GM21423 (cell line): Measurements from ENCODE around the gene TFAP2D.

Source experiments
- ATAC-seq: cut with Tn5 transposase; IDR thresholded peaks from one replicate; pipeline ENCODE4 v1.9.1; 2021; ENCODE audit warnings: mild to moderate bottlenecking, moderate library complexity; ENCODE audit not compliant: unreplicated experiment

The TFAP2D gene

DNA sequence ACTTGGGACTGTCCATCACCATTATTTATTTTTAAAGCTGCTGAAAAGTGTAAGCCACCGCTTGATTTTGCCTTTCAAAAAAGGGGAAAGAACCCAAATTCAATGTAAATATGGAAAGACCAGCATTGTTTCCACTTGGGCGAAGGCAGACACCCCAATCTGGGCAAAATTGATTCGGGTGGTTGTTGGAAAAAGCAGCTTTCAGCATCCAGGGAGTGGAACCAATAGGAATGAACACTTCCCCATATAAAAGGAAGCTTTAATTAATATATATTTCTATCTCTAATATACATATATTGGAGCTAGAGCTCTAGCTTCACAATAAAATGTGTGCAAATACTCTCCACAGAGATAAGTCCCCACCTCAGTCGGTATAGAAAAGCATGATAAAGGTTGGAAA, at the start of gene TFAP2D:
Gene TFAP2D, plus strand, starts transcription at position 301 of the 400 bp plus-strand sequence. CDS start 530 bp downstream, outside the sequence.
- ATAC-seq: no peak

DNA sequence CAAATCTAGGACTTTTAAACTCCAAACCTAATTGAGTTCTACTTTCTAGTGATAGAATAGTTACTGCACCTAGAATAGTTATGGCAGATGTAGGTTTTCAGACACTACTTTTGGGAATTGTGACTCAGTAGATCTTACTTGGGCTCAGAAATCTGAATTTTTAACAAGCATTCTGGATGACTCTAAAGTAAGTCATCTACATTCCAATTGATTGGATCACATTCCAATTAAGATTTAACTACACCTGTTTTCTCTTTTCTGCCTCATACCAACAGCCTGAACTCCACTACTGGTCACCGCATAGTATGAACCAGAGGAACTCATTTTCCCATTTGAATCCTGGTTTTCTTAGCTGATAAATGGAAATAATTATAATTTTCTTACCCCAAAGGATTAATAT, 49.5 kb upstream of the TFAP2D start:
- no peak for ATAC-seq

DNA sequence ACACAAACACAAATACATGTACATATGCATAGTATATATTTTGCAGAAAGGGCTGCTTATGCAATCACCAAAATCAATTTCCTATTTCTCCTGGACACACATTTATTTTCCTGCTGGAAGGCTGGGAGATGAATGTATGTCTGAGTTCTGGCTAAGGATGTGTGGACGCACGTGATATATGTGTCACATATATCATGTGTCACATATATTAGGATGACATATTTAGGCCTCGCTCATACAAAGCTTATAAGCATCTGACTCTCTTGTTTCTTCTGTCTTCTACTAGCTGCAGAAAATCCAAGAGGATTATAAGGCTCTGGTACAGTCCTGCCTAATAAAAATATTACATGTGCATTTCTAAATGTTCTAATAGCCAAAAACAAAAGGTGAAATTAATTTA, 47.2 kb upstream of the TFAP2D start:
- no peak for ATAC-seq

DNA sequence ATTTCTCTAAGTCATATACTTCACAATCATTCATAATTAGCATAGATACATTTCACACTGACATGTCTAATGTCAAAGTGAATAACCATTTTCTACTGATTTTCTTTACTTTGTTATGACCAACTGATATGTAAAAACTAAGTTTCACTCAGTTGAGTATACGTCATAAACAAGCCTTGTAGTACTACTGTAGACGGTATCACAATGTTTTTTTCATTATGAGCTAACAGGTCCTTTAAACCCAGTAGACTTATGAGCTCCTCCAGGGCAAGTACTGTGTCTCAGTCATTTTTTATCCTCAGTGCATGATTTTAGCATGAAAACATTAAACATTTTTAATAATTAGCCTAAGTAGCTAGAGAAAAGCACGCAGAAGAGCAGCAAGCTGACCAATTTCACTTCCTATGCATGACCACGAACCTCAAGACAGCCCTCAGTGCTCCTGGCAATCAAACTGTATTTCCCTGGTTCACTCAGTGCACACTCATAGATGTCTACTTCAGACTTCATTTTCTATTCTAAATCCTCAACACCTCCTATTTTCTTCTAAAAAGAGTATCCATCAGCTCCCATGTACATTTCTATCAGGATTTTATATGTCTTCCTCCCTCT, 32.0 kb upstream of the TFAP2D start:
- peak; percentile 97 for ATAC-seq

DNA sequence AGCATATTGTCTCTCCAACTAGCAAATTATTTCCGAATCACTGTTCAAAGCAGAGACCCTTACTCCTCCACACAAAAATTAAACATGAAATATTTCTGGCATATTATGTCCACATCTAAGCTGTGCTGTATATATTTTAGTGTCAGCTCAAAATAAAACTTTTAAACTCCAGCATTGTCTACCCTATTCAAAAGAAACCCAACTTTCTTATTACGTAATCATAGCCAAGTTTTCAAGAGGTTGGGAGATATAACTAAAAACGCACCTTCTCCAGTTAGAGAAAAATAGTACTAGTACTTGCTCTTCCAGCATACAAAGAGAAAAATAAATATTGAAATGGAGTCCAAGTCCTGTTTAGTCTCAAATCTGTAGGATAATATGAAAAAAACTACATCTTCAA, 24.1 kb upstream of the TFAP2D start:
- ATAC-seq: no peak

DNA sequence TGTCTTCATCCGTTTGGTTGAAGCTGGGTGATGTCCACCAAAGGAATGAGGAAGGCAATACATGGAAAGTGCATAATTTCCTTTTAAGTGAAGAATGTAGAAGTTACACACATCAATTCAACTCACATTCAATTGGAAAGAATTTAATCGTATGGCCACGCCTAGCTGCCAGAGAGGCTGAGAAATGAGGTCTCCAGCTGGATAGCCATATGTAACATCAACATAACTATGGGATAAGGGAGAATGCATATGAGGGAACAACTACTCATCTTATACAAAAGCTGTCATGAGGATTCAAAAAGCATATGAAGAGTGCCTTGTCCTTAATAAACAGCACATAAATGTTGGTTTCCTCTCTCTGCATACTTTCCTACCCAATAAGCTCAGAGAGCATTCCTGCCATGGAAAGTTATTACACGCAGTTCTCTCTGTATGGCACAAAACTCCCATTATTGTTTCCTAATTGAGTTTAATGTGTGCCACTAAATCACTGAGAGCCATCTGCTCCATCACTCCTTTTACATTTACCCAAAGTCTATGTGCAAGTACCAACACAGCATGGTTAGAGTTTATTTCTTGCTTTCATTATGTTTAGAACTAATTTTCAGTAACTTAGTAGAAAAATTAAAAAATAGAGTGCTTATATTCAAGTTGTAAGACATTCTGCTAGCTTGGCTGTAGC, 21.4 kb upstream of the TFAP2D start:
- no peak for ATAC-seq

DNA sequence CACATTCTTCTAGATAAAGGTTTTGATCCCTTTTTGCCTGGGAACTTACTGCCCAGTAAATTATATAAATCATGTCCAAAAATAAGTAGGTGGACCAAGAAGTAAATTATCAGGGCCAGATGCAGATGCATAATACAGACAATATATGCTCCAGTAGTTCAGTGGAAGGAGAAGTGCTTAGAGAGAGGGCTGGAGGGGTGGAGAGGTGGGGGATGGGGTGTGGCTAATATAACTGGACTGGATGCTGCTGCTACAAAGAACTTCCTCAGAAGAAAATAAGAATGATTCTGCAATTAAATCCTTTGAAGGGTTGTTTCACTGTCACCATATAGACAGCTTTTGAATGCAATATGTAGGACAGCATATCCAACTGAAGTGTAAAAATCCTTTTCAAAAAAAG, 14.8 kb upstream of the TFAP2D start:
- ATAC-seq: no peak

DNA sequence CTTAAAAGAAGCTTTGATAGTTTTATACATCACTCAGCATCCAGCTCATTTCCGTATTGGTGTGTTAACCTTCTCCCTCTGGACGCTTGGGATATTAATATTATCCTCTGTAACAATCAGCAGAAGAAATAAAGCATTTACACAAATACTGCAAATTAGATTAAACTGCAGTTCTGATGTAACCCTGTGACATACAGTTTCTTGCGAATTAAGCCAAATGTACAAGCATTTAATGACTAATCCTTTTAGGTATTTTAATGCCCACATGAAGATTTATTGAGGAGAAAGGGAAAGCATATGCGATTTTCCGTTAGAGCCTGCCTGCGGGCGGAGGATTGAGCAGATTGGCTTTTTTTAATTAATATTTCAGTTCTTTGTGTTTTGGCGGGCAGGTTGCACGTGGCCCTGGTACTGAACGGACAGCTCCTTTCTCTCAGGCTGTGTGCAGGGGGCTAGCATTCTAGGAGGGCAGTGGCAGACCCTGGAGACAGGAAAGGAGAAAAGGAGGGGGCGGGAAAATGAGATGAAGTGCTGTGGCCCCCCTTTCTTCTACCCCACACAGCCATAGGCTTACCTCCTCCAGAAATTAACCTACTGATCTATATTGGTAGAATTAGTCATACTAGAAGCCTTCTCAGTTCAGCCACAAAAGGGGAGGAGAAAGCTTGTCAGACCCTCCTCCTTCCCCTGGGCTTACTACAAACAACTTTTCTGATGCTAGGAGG, 14.1 kb upstream of the TFAP2D start:
- ATAC-seq: no peak

DNA sequence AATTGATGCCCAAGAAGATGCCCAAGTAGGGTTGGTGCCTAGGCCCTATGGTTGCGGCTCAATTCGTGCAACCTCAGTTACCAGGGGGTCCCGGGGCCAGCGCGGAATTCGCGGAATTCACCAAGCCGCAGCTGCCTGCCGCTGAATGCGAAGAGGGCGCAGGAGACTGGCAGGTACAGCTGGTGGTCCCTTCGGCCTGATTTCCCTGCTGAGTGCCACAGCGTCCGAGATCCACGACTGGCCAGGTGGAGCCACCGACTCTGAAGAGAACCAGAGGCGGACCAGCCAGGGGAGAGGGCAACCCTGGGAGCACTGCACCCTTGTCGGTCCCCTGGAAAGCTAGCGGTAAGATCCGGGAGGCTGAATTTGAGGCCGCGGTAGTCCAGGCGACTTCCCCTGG, 6.8 kb upstream of the TFAP2D start:
- ATAC-seq: no peak

DNA sequence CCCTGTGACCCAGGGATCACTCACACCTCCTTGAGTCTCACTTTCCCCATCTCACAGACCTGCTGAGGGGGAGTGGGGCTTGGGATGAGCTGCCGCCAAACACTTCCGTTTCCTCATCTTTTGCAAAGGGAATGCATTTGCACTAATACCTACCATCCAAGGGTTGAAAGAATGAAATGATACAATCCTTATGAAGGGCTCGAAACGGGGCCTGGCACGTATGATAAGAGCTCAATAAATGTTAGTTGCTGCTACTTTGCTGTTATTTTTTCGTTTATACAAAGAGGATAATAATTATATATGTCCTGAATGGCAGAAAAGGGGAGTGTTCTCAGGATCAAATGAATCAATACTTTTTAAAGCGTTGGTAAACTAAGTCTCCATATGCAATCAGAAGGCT, 6.1 kb upstream of the TFAP2D start:
- no peak for ATAC-seq

DNA sequence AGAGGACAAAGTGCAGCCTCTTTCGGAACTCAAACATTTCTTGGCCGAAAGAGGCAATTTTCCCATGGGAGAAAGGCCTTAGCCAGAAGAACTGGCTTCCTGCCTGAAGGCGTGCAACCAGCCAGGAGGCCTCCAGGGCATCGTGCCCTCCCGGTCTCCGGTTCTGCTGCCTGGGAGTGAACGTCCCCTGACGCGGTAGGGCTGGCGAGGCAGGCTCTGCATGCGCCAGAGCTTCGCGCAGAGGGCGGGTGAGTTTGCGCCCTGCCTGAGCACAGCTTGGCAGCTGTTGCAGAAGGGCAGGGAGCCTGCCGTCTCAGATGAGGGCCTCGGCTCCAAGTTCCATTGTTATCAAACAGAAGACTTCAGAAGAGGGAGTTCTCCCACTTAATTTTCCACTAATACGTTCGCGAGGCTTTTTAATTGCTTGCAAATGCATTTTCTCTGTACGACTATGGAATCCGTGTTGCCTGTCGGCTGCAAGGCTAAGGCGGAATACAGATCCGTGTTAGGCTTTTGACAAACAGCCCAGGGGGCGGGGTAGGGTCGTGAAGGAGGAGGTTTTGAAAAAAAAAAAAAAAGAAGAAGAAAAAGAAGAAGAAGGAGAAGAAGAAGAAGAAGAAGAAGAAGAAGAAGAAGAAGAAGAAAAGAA, 5.5 kb upstream of the TFAP2D start:
- ATAC-seq: no peak

DNA sequence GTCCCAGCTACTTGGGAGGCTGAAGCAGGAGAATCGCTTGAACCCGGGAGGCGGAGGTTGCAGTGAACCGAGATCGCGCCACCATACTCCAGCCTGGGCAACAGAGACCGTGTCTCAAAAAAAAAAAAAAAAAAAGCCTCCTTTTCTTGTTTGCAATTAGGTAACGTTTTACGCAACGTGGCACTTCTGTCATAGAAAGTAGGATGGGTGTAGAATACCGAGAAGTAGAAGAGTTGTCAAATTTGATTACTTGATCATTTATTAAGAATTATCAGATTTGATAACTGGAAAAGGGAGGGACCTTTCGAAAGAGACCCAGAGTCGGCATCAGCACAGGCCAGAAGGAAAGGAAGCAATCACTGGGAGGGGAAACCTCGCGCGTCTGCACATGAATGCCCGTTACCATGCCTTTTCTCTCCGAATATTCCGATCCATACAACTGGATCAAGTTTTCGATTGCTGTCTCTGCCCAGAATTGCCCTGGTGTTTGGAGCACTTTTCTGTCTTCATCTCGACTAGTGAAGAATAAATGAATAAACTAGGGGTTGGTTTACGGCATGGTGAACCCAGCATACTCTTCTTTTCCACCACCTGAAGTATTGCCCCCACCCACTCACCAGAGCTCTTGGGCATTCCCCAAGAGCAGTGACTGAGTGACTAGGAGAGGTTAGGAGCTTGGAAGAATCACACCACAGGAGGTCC, 4.5 kb upstream of the TFAP2D start:
- no peak for ATAC-seq

DNA sequence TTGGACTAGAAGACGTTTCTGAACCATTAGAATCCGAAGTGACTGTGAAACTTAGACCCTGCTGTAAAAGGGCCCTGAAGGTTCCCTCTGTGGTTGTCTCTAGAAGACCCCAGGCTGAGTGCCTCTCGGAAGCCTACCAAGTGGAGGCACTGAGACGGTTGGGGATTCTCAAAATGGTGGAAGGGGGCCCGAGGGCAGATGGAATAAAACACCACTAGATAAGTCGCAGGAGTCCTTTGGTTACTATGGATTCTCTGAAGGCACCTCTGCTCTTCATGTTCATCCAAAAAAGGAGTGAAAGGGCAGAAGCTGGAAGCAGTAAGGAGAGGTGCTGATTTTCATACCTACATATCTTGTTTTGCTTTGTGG, 4.0 kb upstream of the TFAP2D start:
- ATAC-seq: no peak

DNA sequence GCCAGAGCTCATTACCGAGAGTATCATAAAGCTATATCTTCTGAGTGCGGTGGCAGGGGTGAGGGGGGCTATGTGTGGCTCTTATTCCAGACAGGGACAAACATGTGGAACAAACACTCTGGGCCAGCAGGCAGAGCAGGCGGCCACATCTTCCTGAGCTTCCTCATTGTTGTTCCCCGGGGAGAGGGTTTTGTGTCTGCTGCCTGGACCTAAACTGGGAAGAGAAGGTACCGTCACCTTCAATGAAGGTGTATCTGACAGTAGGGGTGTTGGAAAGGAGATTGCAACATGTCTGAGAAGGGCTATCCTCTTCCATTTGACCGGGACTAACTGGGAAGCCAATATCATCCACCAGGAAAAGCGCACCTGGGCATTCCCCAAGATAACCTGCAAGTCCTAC, 1.6 kb upstream of the TFAP2D start:
- ATAC-seq: no peak

DNA sequence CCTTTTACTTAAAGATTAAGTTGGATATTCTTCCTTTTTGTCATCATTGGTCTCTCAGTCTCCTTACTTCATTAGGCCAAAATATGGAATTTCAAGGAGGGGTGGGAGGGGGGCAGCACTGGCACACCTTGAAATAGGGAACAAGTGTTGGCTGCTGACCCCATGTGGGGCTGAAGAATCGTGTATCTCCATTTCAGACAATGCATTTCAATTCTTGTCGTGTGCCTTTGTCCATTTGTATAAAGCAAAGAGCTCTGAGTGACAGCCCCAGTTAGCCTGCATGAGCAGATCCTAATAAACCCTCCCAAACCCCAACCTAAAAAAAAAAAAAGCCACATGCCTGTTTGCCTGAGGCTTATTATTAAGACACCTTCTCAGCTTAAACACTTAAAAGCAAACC, 1.0 kb upstream of the TFAP2D start:
- ATAC-seq: no peak

DNA sequence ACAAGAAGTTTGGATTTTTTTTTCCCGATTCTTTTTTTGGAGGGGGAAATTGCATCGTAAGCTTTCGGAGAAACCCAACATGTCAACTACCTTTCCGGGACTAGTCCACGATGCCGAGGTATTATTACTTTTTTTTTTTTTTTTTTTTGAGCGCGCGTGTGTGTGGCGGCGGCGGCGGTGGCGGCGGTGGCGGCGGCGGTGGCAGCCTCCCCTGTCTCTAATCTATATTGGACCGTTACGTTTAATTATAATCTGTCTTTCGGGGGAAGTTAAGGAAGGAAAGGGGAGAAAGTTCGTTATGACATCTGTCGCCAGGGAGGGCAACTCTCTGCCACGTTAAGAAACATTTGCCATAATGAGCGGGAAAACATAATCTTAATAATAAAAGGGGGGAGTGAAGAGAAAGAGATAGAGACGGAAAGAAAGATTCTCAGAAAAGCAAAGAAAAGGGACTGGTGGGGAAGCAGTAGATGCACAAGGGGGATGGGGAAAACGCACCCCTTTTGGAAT, 706 bp downstream of the TFAP2D start:
- ATAC-seq: no peak

DNA sequence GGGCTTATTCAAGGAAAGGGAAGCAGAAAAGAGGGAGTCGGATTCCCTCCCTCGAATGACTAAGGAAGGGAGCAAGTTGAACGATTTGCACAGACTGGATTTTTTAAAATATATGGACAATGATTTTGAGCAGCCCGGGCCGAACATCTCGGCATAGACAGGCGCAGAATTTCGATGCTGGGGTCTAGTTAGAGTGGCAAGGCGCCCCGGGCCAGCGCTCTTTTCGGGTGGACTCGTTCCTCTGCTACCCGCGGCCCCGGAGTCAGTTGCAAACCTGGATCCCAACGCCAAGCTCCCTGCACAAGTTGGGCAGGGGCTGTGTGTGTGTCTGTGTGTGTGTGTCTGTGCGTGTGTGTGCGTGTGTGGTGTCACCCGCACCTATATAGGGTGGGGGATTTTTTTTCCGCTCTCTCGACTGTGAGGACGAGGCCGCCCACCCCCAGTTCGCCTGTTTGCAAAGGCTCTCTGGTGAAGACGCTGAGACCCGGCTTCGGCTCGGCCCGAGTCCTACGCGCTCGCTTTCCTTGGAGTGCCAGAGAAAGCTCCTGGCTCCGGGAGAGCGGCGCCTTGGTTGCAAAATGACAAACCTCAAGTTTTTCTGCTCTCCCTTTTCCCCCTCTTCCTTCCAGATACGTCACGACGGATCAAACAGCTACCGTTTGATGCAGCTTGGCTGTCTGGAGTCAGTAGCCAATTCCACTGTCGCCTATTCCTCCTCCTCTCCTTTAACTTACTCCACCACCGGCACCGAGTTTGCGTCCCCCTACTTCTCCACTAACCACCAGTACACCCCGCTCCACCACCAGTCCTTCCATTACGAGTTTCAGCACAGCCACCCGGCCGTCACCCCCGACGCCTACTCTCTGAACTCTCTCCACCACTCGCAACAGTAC, 1.4 kb downstream of the TFAP2D start:
- ATAC-seq: no peak

DNA sequence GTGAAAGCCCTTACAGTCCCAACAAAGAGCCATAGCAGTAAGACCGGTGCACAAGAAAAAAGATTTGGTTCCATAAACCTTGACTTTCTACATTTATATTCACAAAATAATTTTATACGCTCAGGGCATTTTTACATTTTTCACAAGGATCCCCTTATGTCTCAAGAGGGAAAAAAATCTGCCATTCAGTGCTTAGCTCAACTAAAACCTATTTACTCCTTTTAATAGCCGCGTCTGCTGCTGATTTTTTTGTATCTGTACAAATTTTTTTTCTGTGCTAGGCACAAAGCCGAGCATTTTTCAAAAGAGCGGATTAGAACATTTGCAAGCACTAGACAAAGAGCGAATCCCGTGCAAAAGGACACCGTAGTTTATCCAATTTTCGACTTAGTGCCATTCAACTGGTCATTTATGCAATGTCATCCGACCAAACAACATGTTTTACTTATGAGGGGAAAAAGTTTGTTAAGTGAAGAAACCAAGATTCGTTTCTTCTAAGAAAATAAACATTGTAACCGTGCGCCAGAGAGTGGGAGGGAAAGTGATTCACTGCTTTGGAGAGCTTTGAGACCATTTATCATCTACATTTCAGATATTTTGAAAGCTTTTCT, 3.7 kb downstream of the TFAP2D start:
- no peak for ATAC-seq

DNA sequence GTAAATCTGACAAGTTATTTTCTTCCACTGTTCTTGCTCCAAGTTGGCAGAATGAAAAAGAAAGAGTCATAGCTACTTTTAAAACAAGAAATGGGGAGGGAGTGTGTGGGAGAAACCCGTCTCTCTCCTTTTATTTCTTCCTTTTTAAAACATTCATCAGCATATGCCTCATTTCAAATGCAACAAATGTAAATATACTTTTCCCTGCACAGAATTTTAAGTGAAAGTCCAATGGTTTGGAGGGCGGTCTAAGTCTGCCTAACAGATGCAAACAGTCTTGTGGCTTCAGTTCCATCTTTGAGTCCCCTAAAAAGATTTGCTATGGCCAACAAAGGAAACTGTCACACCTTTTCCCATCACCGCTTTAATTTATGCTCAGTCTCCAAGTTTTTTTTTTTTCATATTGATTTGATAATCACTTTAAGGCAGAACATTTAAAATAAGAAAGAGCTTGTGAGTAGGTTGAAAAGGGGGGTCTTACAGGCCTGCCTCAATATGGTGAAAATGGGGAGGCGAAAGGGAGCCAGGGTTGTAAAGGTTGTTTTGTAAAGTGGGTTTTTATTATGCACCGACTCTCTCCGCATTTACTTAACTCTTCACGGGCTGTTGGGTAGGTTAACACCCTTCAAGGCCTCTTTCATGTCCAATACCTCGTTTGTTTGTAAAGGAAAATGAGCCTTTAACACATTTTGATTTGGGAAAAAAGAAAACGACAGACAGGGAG, 4.6 kb downstream of the TFAP2D start:
- ATAC-seq: no peak
